Spleen (tissue), 11 donors: ENCODE measurements around the gene TEX48. TPM values are rescaled to one million over a fixed set of nuclear protein-coding genes. Genes with fewer than 3 reads are reported as not detected.

Source experiments
- DNase-seq: peaks from one replicate; pipeline ENCODE4 v3.0.0-alpha.2; 2020
- H3K27ac ChIP-seq, 8 donors: fragments of 200-600 bp; sonication (generic) in 7 of 8; 1 replicate in 4 of 8; 2 replicates in 4 of 8; pipeline versions ENCODE4 v1.5.0 to v1.8.0; 2016 to 2021; ENCODE audit warnings: inconsistent platforms in 4 of 8, mild to moderate bottlenecking in 4 of 8, moderate library complexity in 1 of 8
- H3K27me3 ChIP-seq, 7 donors: fragments of 200-600 bp; sonication (generic) in 6 of 7; replicated peaks in 1 of 7; 1 replicate in 4 of 7; 2 replicates in 3 of 7; pipeline versions ENCODE4 v1.5.0 to v1.8.0; 2016 to 2021; ENCODE audit warnings: inconsistent platforms in 3 of 7, mild to moderate bottlenecking in 1 of 7
- H3K36me3 ChIP-seq, 6 donors: fragments of 200-600 bp; sonication (generic) in 5 of 6; 1 replicate in 4 of 6; 2 replicates in 2 of 6; pipeline versions ENCODE4 v1.5.0 to v1.8.0; 2016 to 2021; ENCODE audit warnings: inconsistent platforms in 2 of 6
- H3K4me1 ChIP-seq, 6 donors: fragments of 200-600 bp; sonication (generic) in 5 of 6; 1 replicate in 3 of 6; 2 replicates in 3 of 6; pipeline versions ENCODE4 v1.5.0 to v1.8.0; 2016 to 2021; ENCODE audit warnings: inconsistent platforms in 3 of 6
- H3K4me3 ChIP-seq, 8 donors: fragments of 200-600 bp; sonication (generic) in 7 of 8; 1 replicate in 4 of 8; 2 replicates in 4 of 8; pipeline versions ENCODE4 v1.5.0 to v1.8.0; 2016 to 2021; ENCODE audit warnings: inconsistent platforms in 4 of 8, mild to moderate bottlenecking in 4 of 8, moderate library complexity in 2 of 8
- H3K9me3 ChIP-seq, 8 donors: fragments of 200-600 bp; sonication (generic) in 7 of 8; 1 replicate in 4 of 8; 2 replicates in 4 of 8; pipeline versions ENCODE4 v1.5.0 to v1.8.0; 2016 to 2021; ENCODE audit warnings: inconsistent platforms in 4 of 8
- POLR2A ChIP-seq, 3 donors: fragments of 450-650 bp; IDR thresholded peaks; one replicate each; pipeline ENCODE4 v1.5.1; 2017; ENCODE audit warnings: antibody characterized with exemption in 3 of 3, mild to moderate bottlenecking in 1 of 3
- POLR2AphosphoS5 ChIP-seq, 3 donors: sonication (generic); formaldehyde crosslinking; IDR thresholded peaks; one replicate each; pipeline ENCODE4 v1.5.1; 2017; ENCODE audit warnings: antibody characterized with exemption in 3 of 3
- WGBS, 5 donors: extraction: QIAGEN DNeasy Blood & Tissue Kit in 3 of 5; methylation state at CpG; one replicate each; pipeline versions ENCODE4 v1.1.5 to v1.1.7; 2013 to 2018; 5-methylcytosine and 5-hydroxymethylcytosine counted together
- intact Hi-C: fragments of 100-400 bp; cut with DNase I; formaldehyde crosslinking; loops from one replicate; pipeline ENCODE4 v1.15.0; 2023; ENCODE audit warnings: low total_unique reads
- polyA plus RNA-seq, 3 donors: library from polyadenylated mRNA; stranded (reverse); fragments of 200-250 nt; gene quantifications; one replicate each; pipeline ENCODE4 v1.2.1, GENCODE V29; 2013
- total RNA-seq, 7 donors: library from RNA; depleted of rRNA in 3 of 7; stranded (reverse); fragments of >200 nt in 3 of 7; fragmentation: NEBNext Ultra II Directional in 4 of 7; extraction: Animal tissue kit (Norgen Biotek cat#: 25700) in 4 of 7; gene quantifications; one replicate each; pipeline versions ENCODE4 v1.1.0 to v1.2.1, GENCODE V29; 2016 to 2021
- TF ChIP-seq, protein P1 (sequence below), 11 experiments: fragments of 200-600 bp in 7 of 11; fragments of 450-650 bp in 4 of 11; sonication (generic) in 4 of 11; IDR thresholded peaks in 8 of 11; conservative IDR thresholded peaks in 3 of 11; 1 replicate in 7 of 11; 2 replicates in 4 of 11; pipeline versions ENCODE4 v1.4.0 to v1.8.0; 2016 to 2021; ENCODE audit warnings: antibody characterized with exemption in 11 of 11, inconsistent platforms in 4 of 11, mild to moderate bottlenecking in 1 of 11
- donor health status: healthy with polysubstance abuse.
- donor health status: DM: no; HTN: no; CAD: no; lungs with moderate emphysema.
- donor health status: DM: no; HTN: no; CAD: no.
- donor health status: Bipolar disorder and iron deficiency.
- donor health status: healthy.
- donor health status: DM: no; HTN: no; CAD: no.
- donor health status: DM: yes; HTN: yes; CAD: no.

The TEX48 gene
- total and polyA plus RNA-seq, 10 donors = not detected

DNA sequence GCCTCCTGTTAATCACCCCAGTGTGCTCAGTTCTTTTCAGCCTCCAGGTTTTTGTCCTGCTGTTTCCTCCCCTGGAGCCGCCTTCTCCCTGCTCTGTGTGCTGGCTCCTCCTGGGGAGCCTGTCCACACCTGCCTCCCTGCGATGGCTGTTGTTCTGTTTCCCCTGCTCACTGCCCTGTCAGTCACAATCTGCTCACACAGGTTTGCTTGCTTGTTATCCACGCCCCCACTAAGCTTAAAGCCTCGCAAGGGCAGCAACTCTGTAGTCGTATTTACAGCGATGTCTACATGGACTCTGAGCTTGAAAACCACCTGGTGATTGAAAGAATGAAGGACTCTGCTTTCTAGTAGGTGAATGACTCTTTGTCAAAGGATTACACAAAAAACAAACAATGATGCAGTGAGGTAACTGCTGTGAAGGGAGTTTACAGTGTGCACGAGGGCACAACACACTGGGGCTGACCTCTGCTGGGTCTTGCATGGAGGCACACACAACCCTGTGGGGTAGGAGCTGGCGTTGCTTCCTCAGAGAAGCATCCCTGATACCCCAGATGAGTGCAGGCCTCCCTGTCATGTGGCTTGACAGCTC is 39.6 kb upstream of the TEX48 start:
- no peak overlapping the region for H3K27ac ChIP-seq
- TF ChIP-seq POLR2AphosphoS5 (IDR thresholded peaks at IDR 0.05) = no peak
- H3K4me1 ChIP-seq = peaks cover 0 to 11% (median 0%) of the 10 kb centered on the region in 6 donors
- no peaks in the 10 kb centered on the region for H3K9me3 ChIP-seq
- intact Hi-C loops = no loop called here
- WGBS, 5 donors = 69 to 80% (median 73%) methylated on average over 8 of the region's 8 CpGs
- peaks cover 0 to 27% (median 0%) of the 10 kb centered on the region in 7 donors for H3K27me3 ChIP-seq
- H3K36me3 ChIP-seq = no peaks in the 10 kb centered on the region
- H3K4me3 ChIP-seq = no peak overlapping the region
- no peak for DNase-seq

DNA sequence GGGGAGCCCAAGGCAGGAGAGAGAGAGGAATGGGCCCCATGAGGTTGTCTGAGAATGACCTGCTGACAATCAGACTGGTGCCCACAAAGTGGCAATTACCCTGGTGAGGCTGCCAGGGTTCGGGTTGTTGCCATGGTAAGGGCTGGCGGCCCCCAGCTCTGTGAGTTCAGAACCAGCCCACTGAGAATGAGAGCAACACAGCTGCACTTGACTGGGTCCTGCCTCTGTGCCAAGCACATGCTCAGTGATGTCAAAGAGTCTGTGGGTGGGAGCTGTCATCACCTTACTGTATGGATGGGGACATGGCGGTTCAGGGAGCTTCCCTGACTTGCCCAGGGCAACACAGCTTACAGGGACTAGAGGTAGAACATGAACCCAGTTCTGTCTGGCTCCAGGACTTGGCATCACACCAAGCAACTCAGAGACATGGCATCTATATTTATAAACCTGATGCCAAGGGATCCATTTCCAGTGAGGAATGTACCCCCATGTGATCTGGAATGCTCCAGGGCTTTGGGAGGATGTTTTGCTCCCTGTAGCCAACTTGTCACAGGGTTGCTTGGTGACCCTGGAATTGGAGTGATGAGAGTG is 38.2 kb upstream of the TEX48 start:
- 72 to 92% (median 84%) methylated on average over 2 to 3 of the region's 3 CpGs for WGBS, 5 donors
- intact Hi-C loops = no loop called here
- Histone ChIP-seq H3K4me1 (peaks cover 0 to 5% (median 0%) of the 10 kb centered on the region in 6 donors), H3K36me3 (no peaks in the 10 kb centered on the region), H3K9me3 (no peaks in the 10 kb centered on the region), H3K27ac (no peak overlapping the region), H3K4me3 (no peak overlapping the region), H3K27me3 (peaks cover 0 to 27% (median 0%) of the 10 kb centered on the region in 7 donors)
- DNase-seq = no peak
- TF ChIP-seq POLR2AphosphoS5 (IDR thresholded peaks at IDR 0.05) = no peak
- TF ChIP-seq, protein P1, sequence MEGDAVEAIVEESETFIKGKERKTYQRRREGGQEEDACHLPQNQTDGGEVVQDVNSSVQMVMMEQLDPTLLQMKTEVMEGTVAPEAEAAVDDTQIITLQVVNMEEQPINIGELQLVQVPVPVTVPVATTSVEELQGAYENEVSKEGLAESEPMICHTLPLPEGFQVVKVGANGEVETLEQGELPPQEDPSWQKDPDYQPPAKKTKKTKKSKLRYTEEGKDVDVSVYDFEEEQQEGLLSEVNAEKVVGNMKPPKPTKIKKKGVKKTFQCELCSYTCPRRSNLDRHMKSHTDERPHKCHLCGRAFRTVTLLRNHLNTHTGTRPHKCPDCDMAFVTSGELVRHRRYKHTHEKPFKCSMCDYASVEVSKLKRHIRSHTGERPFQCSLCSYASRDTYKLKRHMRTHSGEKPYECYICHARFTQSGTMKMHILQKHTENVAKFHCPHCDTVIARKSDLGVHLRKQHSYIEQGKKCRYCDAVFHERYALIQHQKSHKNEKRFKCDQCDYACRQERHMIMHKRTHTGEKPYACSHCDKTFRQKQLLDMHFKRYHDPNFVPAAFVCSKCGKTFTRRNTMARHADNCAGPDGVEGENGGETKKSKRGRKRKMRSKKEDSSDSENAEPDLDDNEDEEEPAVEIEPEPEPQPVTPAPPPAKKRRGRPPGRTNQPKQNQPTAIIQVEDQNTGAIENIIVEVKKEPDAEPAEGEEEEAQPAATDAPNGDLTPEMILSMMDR (IDR thresholded peaks at IDR 0.05 in 8 of 11, conservative IDR thresholded peaks at IDR 0.05 in 3 of 11) = no peak
- TF ChIP-seq POLR2A (IDR thresholded peaks at IDR 0.05) = no peak

DNA sequence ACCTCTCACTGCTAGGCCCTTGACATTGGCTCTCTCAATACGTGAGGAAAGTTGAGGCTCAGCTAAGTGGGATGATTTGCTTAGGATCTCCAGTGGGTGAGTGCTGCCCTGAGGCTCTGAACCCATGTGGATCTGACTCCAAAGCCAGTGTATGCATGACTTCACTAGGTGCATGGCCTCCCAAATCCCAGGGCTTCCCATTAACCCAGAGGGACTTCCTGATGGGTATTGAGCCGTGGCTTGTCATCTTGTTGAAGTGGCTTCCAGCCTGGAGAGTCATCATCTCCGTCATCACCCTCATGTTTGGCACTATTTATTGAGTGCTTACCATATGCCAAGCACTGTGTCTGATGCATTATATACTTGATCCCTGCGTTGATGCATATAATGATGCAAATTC is 37.3 kb upstream of the TEX48 start:
- TF ChIP-seq POLR2A (IDR thresholded peaks at IDR 0.05) = no peak
- TF ChIP-seq POLR2AphosphoS5 (IDR thresholded peaks at IDR 0.05) = no peak
- TF ChIP-seq, protein P1 (IDR thresholded peaks at IDR 0.05 in 8 of 11, conservative IDR thresholded peaks at IDR 0.05 in 3 of 11) = no peak
- Histone ChIP-seq H3K36me3 (no peaks in the 10 kb centered on the region), H3K27ac (peak overlapping the region in 1 of 8 donors; percentile 40), H3K27me3 (peaks cover 0 to 27% (median 0%) of the 10 kb centered on the region in 7 donors), H3K4me3 (no peak overlapping the region), H3K9me3 (no peaks in the 10 kb centered on the region), H3K4me1 (peaks cover 0 to 5% (median 0%) of the 10 kb centered on the region in 6 donors)
- intact Hi-C loops = no loop called here
- WGBS, 5 donors = 86 to 93% (median 88%) methylated on average over 3 to 4 of the region's 4 CpGs
- no peak for DNase-seq

DNA sequence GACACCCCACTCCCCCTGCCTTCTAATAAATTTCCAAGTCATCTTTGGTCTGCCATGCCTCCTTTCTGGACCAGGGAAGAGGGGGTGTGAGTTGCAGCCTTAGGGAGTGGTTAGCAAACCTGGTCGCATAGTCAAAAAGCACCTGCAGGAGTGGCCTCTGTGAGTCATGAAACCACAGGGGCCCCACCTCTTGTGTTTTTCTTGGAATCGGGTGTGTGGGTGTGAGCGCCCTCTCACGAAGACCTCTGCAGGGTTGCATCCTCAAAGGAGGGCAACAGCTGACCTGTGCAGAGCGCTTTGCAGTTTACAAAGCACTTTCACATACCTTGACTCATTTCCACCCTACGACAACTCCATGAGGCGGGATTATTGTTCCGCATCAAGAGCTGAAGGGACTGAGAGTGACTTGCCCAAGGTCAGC is 36.8 kb upstream of the TEX48 start:
- intact Hi-C loops = no loop called here
- H3K4me1 ChIP-seq = peaks cover 0 to 5% (median 0%) of the 10 kb centered on the region in 6 donors
- peaks cover 0 to 27% (median 0%) of the 10 kb centered on the region in 7 donors for H3K27me3 ChIP-seq
- H3K36me3 ChIP-seq = no peaks in the 10 kb centered on the region
- H3K4me3 ChIP-seq = no peak overlapping the region
- H3K9me3 ChIP-seq = no peaks in the 10 kb centered on the region
- no peak for DNase-seq
- 61 to 87% (median 71%) methylated on average over 5 to 8 of the region's 8 CpGs for WGBS, 5 donors
- TF ChIP-seq POLR2AphosphoS5 (IDR thresholded peaks at IDR 0.05) (no peak), POLR2A (IDR thresholded peaks at IDR 0.05) (no peak)
- TF ChIP-seq, protein P1 (IDR thresholded peaks at IDR 0.05 in 8 of 11, conservative IDR thresholded peaks at IDR 0.05 in 3 of 11) = no peak
- peak overlapping the region in 1 of 8 donors; percentile 40 for H3K27ac ChIP-seq
